Upper lobe of right lung (tissue), 1 donor: ENCODE results near the gene CLTB. TPM values are rescaled to one million over a fixed set of nuclear protein-coding genes. Genes with fewer than 3 reads are reported as not detected.

Experiments used
- ATAC-seq: fragments of 200-7000 bp; cut with Tn5 transposase; one replicate; pipeline ENCODE4 v1.9.1; 2020; ENCODE audit warnings: mild to moderate bottlenecking, moderate library complexity
- DNase-seq: peaks from one replicate; pipeline ENCODE4 v3.0.0-alpha.2; 2020
- H3K27ac ChIP-seq: fragments of 200-600 bp; one replicate; pipeline ENCODE4 v1.8.0; 2022
- H3K27me3 ChIP-seq: fragments of 200-600 bp; one replicate; pipeline ENCODE4 v1.8.0; 2022; ENCODE audit warnings: mild to moderate bottlenecking
- H3K36me3 ChIP-seq: fragments of 200-600 bp; one replicate; pipeline ENCODE4 v1.8.0; 2022
- H3K4me1 ChIP-seq: fragments of 200-600 bp; one replicate; pipeline ENCODE4 v1.8.0; 2022
- H3K4me3 ChIP-seq: fragments of 200-600 bp; one replicate; pipeline ENCODE4 v1.8.0; 2022; ENCODE audit warnings: mild to moderate bottlenecking
- H3K9me3 ChIP-seq: fragments of 200-600 bp; one replicate; pipeline ENCODE4 v1.8.0; 2022
- CTCF ChIP-seq: fragments of 200-600 bp; IDR thresholded peaks from one replicate; pipeline ENCODE4 v1.8.0; 2022; ENCODE audit warnings: antibody characterized with exemption
- intact Hi-C: fragments of 100-400 bp; cut with DNase I; formaldehyde crosslinking; loops from one replicate; pipeline ENCODE4 v1.11.0; 2022
- microRNA-seq: library from miRNA; unstranded; fragments of <30 nt; microRNA quantifications from one replicate; pipeline ENCODE4 v1.2.0, GENCODE V29; 2020; ENCODE audit warnings: borderline microRNAs expressed
- total RNA-seq: library from RNA; stranded (reverse); fragmentation: NEBNext Ultra II Directional; extraction: Animal tissue kit (Norgen Biotek cat#: 25700); gene quantifications from one replicate; pipeline ENCODE4 v1.2.1, GENCODE V29; 2021
- donor health status: DM: no; HTN: yes; CAD: no; lungs with severe emphysema.

The CLTB gene
- total RNA-seq, 1 donor from 2014 or later, result 80.9 TPM

- no peak for TF ChIP-seq CTCF
- Histone ChIP-seq H3K4me1 (no peaks in the 10 kb centered on the region), H3K36me3 (peaks cover 46% of the 10 kb centered on the region), H3K4me3 (no peak overlapping the region), H3K9me3 (no peaks in the 10 kb centered on the region), H3K27ac (no peak overlapping the region), H3K27me3 (no peaks in the 10 kb centered on the region)
- no peak for DNase-seq
- no peak for ATAC-seq
- intact Hi-C loops, result no loop called here
Observed at GRCh38 chr5:176342766-176343458, 73.4 kb downstream of the CLTB start.

Small RNA genes lying within 50 kb of the gene (microRNA-seq; reads per million reads assigned to microRNA genes)
- 2.3 reads per million, percentile 13 among the genes with 10 or more reads in this experiment for gene MIR1271

Other genes starting within 250 kb of the CLTB start
- gene SIMC1, start 178.1 kb downstream of the CLTB start, total RNA-seq, result 17.6 TPM
- 92.6 TPM for gene KIAA1191, start 54.8 kb downstream of the CLTB start, total RNA-seq
- 7.9 TPM for gene ARL10, start 51.1 kb downstream of the CLTB start, total RNA-seq
- gene NOP16, start 27.9 kb downstream of the CLTB start, total RNA-seq, result 13.6 TPM
- 104 TPM for gene HIGD2A, start 27.8 kb downstream of the CLTB start, total RNA-seq
- gene FAF2, start 31.8 kb upstream of the CLTB start, total RNA-seq, result 35.1 TPM
- 48.0 TPM for gene RNF44, start 120.9 kb upstream of the CLTB start, total RNA-seq
- gene CDHR2, start 132.8 kb upstream of the CLTB start, total RNA-seq, result 0.35 TPM
- gene GPRIN1, start 193.6 kb upstream of the CLTB start, total RNA-seq, result 1.4 TPM
- not detected for gene SNCB, start 214.0 kb upstream of the CLTB start, total RNA-seq
- gene EIF4E1B, start 214.1 kb upstream of the CLTB start, total RNA-seq, result not detected
- gene TSPAN17, start 230.9 kb upstream of the CLTB start, total RNA-seq, result 31.8 TPM